GM23248 (cell line): ENCODE results near the gene ZNF322.

Experiments
- EZH2 ChIP-seq: fragments of 200-600 bp; sonication (generic); IDR thresholded peaks from 2 replicates; pipeline ENCODE4 v1.6.1; 2018; ENCODE audit warnings: antibody characterized with exemption, mild to moderate bottlenecking; ENCODE audit not compliant: insufficient read depth, poor library complexity, severe bottlenecking
- EZH2phosphoT487 ChIP-seq: fragments of 200-600 bp; sonication (generic); IDR thresholded peaks from 2 replicates; pipeline ENCODE4 v1.6.1; 2018; ENCODE audit warnings: antibody characterized with exemption, moderate library complexity, mild to moderate bottlenecking, low read depth; ENCODE audit not compliant: insufficient read depth

- TF ChIP-seq EZH2 (no peak), EZH2phosphoT487 (no peak)
These were observed 63.8 kb downstream of the ZNF322 start for GRCh38 chr6:26595669-26596269.
